ENCODE results near the gene DNAJC15. TPM values are rescaled to one million over a fixed set of nuclear protein-coding genes. Genes with fewer than 3 reads are reported as not detected.

Gene DNAJC15
- total RNA-seq, result 10 to 100 TPM in 1 of 2 donors, 1 to 10 TPM in 1; 7.6 to 10.7 TPM

- Histone ChIP-seq H3K27ac (peak within 1 kb of the TSS; percentile 71 to 84), H3K9me3 (no peaks in the 10 kb centered on the region), H3K4me1 (ENCODE audit: control insufficient read depth in 1 of 2, low read depth in 2 of 2) (peaks cover 9 to 38% of the 10 kb centered on the region in 2 donors), H3K36me3 (no peaks in the 10 kb centered on the region), H3K4me3 (peak within 1 kb of the TSS; percentile 83), H3K27me3 (replicated peaks; ENCODE audit: insufficient read depth) (no peaks in the 10 kb centered on the region)
- ATAC-seq (ENCODE audit: insufficient number of reproducible peaks, low FRiP score, low read depth), result peak; percentile 85
- DNase-seq (ENCODE audit: low spot score), result peak; percentile 71
- TF ChIP-seq CTCF (IDR thresholded peaks at IDR 0.05), result no peak
Observed at GRCh38 chr13:43023289-43023963, at the start of gene DNAJC15. Gene DNAJC15, plus strand, starts transcription at chr13:43023586. Its CDS starts 41 bp downstream, at chr13:43023627.

GRCh38 chr13:42976066-42976465 is 47.3 kb upstream of the DNAJC15 start:
- DNase-seq (ENCODE audit: low spot score) (no peak), ATAC-seq (ENCODE audit: insufficient number of reproducible peaks, low FRiP score, low read depth) (no peak)
- TF ChIP-seq CTCF (IDR thresholded peaks at IDR 0.05), result no peak
- Histone ChIP-seq H3K36me3 (no peaks in the 10 kb centered on the region), H3K4me3 (no peak overlapping the region), H3K9me3 (no peaks in the 10 kb centered on the region), H3K27me3 (replicated peaks; ENCODE audit: insufficient read depth) (no peaks in the 10 kb centered on the region), H3K4me1 (ENCODE audit: control insufficient read depth in 1 of 2, low read depth in 2 of 2) (no peaks in the 10 kb centered on the region), H3K27ac (no peak overlapping the region)

GRCh38 chr13:42977219-42977659 is 46.1 kb upstream of the DNAJC15 start:
- TF ChIP-seq CTCF (IDR thresholded peaks at IDR 0.05), result no peak

GRCh38 chr13:42981317-42981716 is 42.1 kb upstream of the DNAJC15 start:
- H3K4me1 ChIP-seq (ENCODE audit: control insufficient read depth in 1 of 2, low read depth in 2 of 2), result peaks cover 0 to 3% of the 10 kb centered on the region in 2 donors
- no peak for ATAC-seq (ENCODE audit: insufficient number of reproducible peaks, low FRiP score, low read depth)

More at GRCh38 chr13:42977219-42977659, 46.1 kb upstream of the DNAJC15 start:
- H3K4me3 ChIP-seq, result no peak overlapping the region
- H3K9me3 ChIP-seq, result no peaks in the 10 kb centered on the region
- no peaks in the 10 kb centered on the region for H3K4me1 ChIP-seq (ENCODE audit: control insufficient read depth in 1 of 2, low read depth in 2 of 2)
- no peaks in the 10 kb centered on the region for H3K27me3 ChIP-seq (replicated peaks; ENCODE audit: insufficient read depth)
- DNase-seq (ENCODE audit: low spot score) (no peak), ATAC-seq (ENCODE audit: insufficient number of reproducible peaks, low FRiP score, low read depth) (no peak)
- no peak overlapping the region for H3K27ac ChIP-seq
- H3K36me3 ChIP-seq, result no peaks in the 10 kb centered on the region

GRCh38 chr13:42981853-42982252 is 41.5 kb upstream of the DNAJC15 start:
- Histone ChIP-seq H3K4me3 (no peak overlapping the region), H3K36me3 (no peaks in the 10 kb centered on the region), H3K27me3 (replicated peaks; ENCODE audit: insufficient read depth) (no peaks in the 10 kb centered on the region), H3K9me3 (no peaks in the 10 kb centered on the region), H3K27ac (no peak overlapping the region), H3K4me1 (ENCODE audit: control insufficient read depth in 1 of 2, low read depth in 2 of 2) (peaks cover 0 to 3% of the 10 kb centered on the region in 2 donors)
- ATAC-seq (ENCODE audit: insufficient number of reproducible peaks, low FRiP score, low read depth) (no peak), DNase-seq (ENCODE audit: low spot score) (no peak)
- TF ChIP-seq CTCF (IDR thresholded peaks at IDR 0.05), result no peak

More at GRCh38 chr13:42981317-42981716, 42.1 kb upstream of the DNAJC15 start:
- DNase-seq (ENCODE audit: low spot score), result no peak
- H3K27ac ChIP-seq, result no peak overlapping the region
- H3K9me3 ChIP-seq, result no peaks in the 10 kb centered on the region
- TF ChIP-seq CTCF (IDR thresholded peaks at IDR 0.05), result no peak
- H3K36me3 ChIP-seq, result no peaks in the 10 kb centered on the region
- H3K27me3 ChIP-seq (replicated peaks; ENCODE audit: insufficient read depth), result no peaks in the 10 kb centered on the region
- H3K4me3 ChIP-seq, result no peak overlapping the region
